Measurements from ENCODE around the gene AFDN.

AFDN gene

DNA sequence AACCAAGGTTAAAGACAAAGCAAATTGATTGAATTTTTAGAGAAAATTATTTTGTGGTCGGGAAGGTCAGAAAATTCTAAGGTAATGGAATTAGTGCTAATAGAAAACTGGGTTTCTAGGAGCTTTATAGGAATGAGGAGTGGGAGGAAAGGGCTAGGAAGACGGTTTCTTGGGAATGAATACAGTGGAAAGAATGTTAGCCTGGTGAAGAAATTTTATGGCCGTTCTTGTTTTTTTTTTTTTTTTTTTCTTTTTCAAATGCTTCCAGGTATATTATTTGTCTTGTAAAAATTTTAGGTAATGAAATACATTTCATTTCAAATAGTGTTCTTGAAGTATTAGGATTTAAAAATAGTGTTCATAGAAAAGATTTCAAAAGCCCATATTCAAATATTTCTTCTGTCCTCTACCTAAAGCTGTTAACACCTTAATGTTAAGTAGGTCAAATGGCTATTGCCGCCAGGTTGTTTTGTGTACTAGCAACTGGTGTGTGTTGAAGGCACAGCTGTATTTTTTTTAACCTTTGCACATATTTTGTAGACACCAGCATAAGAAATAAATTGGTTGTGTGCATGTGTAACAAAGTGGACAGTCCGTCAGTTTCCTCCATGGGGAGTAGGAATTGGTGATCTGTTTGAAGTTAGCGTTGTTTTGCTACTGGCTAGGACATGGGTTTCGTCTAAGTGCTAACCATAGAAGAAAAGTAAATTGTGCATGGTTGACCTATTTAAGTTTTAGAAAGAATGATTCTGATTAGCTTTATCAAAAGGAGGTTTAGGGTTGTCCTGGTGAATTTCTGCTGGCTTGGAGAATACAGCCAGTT, 32.3 kb downstream of the AFDN start:
- no peak overlapping the region for H3K4me3 ChIP-seq (ENCODE audit: low read length)
- H3K36me3 ChIP-seq (ENCODE audit: insufficient read depth, low read length), result no peaks in the 10 kb centered on the region
- H3K4me1 ChIP-seq (ENCODE audit: insufficient read depth, low read length), result peaks cover 79% of the 10 kb centered on the region
- no peaks in the 10 kb centered on the region for H3K27me3 ChIP-seq (ENCODE audit: insufficient read depth, low read length)
- 49% methylated on average over 5 of the region's 7 CpGs for WGBS
- 0 out of 2 replicates have a peak overlapping the region, but pooled peaks have one; percentile 30 for H3K9ac ChIP-seq (ENCODE audit: low read depth, low read length)
- H3K9me3 ChIP-seq (ENCODE audit: insufficient read depth, low read depth, low read length), result no peaks in the 10 kb centered on the region
- H3K27ac ChIP-seq (ENCODE audit: low read depth, low read length), result peak overlapping the region; percentile 34

DNA sequence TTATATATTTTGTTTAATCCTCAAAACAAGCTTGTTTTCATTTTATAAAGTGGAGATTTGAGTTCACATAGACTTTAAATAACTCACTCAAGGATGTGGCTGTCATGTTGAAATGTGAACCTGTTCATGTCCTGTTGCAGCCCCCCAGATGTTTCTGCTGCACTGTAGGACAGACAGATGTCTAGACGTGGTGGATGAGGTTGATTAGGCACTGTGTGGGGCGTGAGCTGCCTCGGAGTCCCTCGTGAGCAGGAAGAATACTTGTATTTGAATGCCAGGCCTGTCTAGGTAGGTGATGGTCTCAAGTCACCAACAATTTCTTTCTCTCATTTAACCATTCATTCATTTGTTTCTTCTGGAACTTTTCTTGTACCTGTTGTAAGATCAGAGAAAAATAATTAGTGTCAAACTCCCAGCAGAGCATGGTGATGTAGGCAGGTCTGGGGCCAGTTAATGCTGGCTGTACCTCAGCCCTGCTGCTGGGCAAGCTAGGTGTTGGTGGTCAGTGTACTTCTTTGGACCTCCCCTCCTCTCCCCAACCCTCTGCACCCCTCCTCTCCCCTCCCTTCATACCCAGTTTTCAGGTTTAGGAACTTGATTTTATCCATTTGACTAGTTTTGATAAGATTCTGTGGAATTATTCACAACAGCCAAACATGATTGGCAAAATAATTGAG, 34.0 kb downstream of the AFDN start:
- no peaks in the 10 kb centered on the region for H3K27me3 ChIP-seq (ENCODE audit: insufficient read depth, low read length)
- H3K36me3 ChIP-seq (ENCODE audit: insufficient read depth, low read length), result peaks cover 8% of the 10 kb centered on the region
- H3K4me3 ChIP-seq (ENCODE audit: low read length), result no peak overlapping the region
- no peak overlapping the region for H3K9ac ChIP-seq (ENCODE audit: low read depth, low read length)
- H3K9me3 ChIP-seq (ENCODE audit: insufficient read depth, low read depth, low read length), result no peaks in the 10 kb centered on the region
- peaks cover 64% of the 10 kb centered on the region for H3K4me1 ChIP-seq (ENCODE audit: insufficient read depth, low read length)
- WGBS, result 54% methylated on average over 4 of the region's 4 CpGs
- H3K27ac ChIP-seq (ENCODE audit: low read depth, low read length), result peak overlapping the region; percentile 11

DNA sequence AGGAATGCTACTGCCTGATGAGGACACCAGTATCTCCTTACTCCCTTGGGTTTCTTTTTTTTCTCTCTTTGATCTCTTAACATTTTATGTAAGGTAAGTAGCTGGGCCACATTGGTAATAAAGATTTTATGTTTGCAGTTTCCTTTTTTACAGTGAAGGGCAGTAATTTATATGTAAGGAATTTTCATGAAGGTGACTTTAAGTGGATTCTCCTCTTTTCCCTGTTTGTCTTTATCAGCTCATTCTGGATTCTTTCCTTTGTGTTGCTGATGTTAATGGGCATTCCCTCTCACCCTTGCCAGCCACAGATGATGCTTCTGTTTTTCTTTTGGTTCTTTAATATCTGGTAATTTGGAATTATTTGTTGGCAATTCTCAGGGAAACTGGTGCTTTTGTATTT, 34.7 kb downstream of the AFDN start:
- Histone ChIP-seq H3K36me3 (ENCODE audit: insufficient read depth, low read length) (peaks cover 8% of the 10 kb centered on the region), H3K4me1 (ENCODE audit: insufficient read depth, low read length) (peaks cover 64% of the 10 kb centered on the region), H3K27ac (ENCODE audit: low read depth, low read length) (peak overlapping the region; percentile 14; the same call in 1 of the 2 replicates), H3K9ac (ENCODE audit: low read depth, low read length) (no peak overlapping the region), H3K4me3 (ENCODE audit: low read length) (no peak overlapping the region), H3K27me3 (ENCODE audit: insufficient read depth, low read length) (no peaks in the 10 kb centered on the region), H3K9me3 (ENCODE audit: insufficient read depth, low read depth, low read length) (no peaks in the 10 kb centered on the region)

DNA sequence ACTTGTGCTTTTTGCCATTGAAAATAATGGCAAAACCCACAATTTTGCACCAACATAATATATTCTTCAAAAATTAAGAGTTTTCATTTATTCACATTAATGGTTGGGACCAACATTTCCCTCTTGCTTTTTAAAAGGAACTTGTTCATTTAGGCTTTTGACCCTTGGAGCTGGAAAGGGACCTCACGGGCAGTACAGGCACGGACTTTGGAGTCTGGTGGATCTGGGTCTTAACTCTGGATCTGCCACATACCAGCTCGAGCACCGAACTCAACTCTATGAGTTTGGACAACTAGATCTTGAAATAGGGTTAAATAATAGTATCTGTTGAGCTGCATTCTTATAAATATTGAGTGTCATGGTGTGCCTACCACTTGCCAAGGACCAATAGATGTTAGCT, 37.2 kb downstream of the AFDN start:
- H3K4me3 ChIP-seq (ENCODE audit: low read length), result no peak overlapping the region
- no peaks in the 10 kb centered on the region for H3K27me3 ChIP-seq (ENCODE audit: insufficient read depth, low read length)
- H3K36me3 ChIP-seq (ENCODE audit: insufficient read depth, low read length), result peaks cover 29% of the 10 kb centered on the region
- H3K9me3 ChIP-seq (ENCODE audit: insufficient read depth, low read depth, low read length), result no peaks in the 10 kb centered on the region
- 95% methylated on average over 4 of the region's 4 CpGs for WGBS
- H3K4me1 ChIP-seq (ENCODE audit: insufficient read depth, low read length), result peaks cover 46% of the 10 kb centered on the region
- no peak overlapping the region for H3K9ac ChIP-seq (ENCODE audit: low read depth, low read length)
- no peak overlapping the region for H3K27ac ChIP-seq (ENCODE audit: low read depth, low read length)

DNA sequence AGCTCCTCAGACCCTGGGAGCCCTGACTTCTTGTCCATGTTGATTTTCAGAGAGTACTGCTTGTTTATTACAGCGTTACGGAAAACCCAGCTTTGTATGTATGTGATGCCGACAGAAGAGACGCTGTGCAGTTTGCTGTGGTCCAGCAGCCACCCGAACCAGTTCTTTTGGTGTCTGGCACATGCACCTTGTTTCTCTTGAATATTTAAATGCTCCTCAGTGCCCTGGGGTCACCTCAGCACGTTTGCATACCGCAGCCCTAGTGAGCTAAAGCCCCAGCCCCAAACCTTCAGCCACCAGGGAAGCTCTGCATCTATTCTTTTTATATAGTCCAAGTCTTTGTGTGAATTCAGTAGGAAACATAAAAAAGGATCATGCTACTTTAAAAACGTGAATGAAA, 39.9 kb downstream of the AFDN start:
- Histone ChIP-seq H3K4me1 (ENCODE audit: insufficient read depth, low read length) (peaks cover 19% of the 10 kb centered on the region), H3K9me3 (ENCODE audit: insufficient read depth, low read depth, low read length) (no peaks in the 10 kb centered on the region), H3K9ac (ENCODE audit: low read depth, low read length) (no peak overlapping the region), H3K27ac (ENCODE audit: low read depth, low read length) (no peak overlapping the region; the same call in 1 of the 2 replicates), H3K27me3 (ENCODE audit: insufficient read depth, low read length) (no peaks in the 10 kb centered on the region), H3K4me3 (ENCODE audit: low read length) (no peak overlapping the region), H3K36me3 (ENCODE audit: insufficient read depth, low read length) (peaks cover 57% of the 10 kb centered on the region)
- 62% methylated on average over 8 of the region's 8 CpGs for WGBS

DNA sequence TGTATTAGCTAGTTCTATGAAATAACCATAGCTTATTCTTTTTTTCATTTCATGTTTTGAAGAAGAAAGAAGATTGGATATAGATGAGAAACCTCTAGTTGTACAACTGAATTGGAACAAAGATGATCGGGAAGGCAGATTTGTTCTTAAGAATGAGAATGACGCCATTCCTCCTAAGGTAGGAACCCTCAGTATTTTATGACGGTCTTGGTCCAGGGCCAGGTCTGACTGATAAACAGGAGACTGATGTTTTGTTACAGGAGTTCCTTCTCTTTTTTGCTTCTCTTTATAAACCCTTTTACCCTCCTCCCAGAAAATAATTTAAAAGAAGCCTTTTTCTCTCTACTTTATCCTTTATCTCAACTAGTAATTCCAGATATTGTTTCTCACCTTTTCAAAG, 43.6 kb downstream of the AFDN start:
- H3K9ac ChIP-seq (ENCODE audit: low read depth, low read length), result no peak overlapping the region
- WGBS, result 99% methylated on average over 3 of the region's 3 CpGs
- no peaks in the 10 kb centered on the region for H3K27me3 ChIP-seq (ENCODE audit: insufficient read depth, low read length)

DNA sequence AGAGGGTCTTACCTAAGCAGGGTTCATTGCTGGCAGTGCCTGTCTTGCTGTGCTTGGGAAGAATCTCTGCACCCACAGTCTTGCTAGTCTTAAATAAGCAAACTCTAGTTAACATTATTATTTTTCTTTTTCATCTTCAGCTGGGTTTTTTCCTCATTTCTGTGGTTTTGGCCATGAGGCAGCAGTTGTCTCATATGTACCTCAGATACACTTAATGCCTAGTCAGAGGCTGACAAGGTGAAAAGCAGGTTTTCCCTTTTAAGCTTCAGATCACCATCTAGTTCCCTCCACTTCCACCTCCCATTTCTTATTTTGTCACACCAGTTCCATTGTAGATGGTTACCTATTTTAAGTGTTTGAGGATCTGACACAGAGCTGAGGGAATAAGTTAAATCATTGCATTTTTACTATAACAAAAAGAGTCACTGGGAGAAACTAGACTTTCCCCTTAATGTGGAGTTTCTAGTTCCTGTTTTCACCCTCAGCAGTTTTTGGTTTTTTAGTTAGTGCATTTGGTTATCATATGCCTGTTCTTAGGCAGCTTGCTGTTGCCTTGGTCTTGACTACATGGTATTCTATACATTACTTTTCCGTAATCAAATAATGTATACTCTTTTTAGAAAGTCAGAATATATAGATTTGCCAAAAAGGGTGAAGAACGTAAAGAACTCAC, 46.0 kb downstream of the AFDN start:
- peaks cover 94% of the 10 kb centered on the region for H3K36me3 ChIP-seq (ENCODE audit: insufficient read depth, low read length)
- no peak overlapping the region for H3K4me3 ChIP-seq (ENCODE audit: low read length)
- H3K9ac ChIP-seq (ENCODE audit: low read depth, low read length), result no peak overlapping the region
- H3K4me1 ChIP-seq (ENCODE audit: insufficient read depth, low read length), result no peaks in the 10 kb centered on the region
- no peaks in the 10 kb centered on the region for H3K9me3 ChIP-seq (ENCODE audit: insufficient read depth, low read depth, low read length)
- no CpG with 5 or more reads among the region's 2 CpGs for WGBS
- no peak overlapping the region for H3K27ac ChIP-seq (ENCODE audit: low read depth, low read length)
- no peaks in the 10 kb centered on the region for H3K27me3 ChIP-seq (ENCODE audit: insufficient read depth, low read length)

More for the DNA sequence above, 43.6 kb downstream of the AFDN start:
- H3K4me3 ChIP-seq (ENCODE audit: low read length), result no peak overlapping the region
- peaks cover 14% of the 10 kb centered on the region; the same call in 1 of the 2 replicates for H3K4me1 ChIP-seq (ENCODE audit: insufficient read depth, low read length)
- H3K36me3 ChIP-seq (ENCODE audit: insufficient read depth, low read length), result peaks cover 80% of the 10 kb centered on the region
- H3K9me3 ChIP-seq (ENCODE audit: insufficient read depth, low read depth, low read length), result no peaks in the 10 kb centered on the region
- H3K27ac ChIP-seq (ENCODE audit: low read depth, low read length), result no peak overlapping the region

DNA sequence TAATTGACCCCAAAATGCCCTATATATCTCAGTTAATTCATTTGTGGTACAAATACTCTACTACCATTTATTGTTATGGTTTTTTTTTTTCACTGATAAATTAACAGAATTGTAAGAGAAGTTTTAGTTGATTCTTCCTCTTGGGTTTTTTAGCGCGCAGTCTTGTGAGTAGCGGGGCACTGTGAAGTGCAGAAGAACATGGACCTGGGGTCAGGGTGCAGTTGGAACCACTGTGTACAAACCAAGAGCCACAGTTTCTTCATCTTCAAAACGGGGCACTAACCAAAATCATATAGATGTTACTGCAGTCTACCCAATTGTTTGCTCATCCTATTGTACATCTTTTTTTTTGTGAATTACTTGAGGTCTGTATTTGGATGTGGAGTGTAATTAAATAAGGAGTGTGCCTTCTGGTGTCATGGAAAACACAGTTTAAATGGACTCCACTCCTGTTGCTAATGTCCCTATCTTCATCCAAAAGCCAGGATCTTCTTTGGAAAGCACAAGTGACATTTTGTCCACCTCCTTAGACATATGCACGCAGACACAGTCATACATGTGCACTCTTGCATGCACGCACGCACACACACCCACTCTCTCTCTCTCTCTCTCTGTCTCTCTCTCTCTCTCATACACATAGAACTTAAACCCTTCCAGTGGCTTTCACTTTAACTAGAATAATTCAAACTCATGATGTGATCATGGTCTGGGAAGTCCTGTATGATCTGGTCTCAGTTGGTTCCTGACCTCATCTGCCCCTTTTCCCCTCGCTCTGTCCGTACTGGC, 51.5 kb downstream of the AFDN start:
- Histone ChIP-seq H3K9me3 (ENCODE audit: insufficient read depth, low read depth, low read length) (no peaks in the 10 kb centered on the region), H3K27me3 (ENCODE audit: insufficient read depth, low read length) (no peaks in the 10 kb centered on the region), H3K9ac (ENCODE audit: low read depth, low read length) (no peak overlapping the region), H3K36me3 (ENCODE audit: insufficient read depth, low read length) (peaks cover 89% of the 10 kb centered on the region), H3K27ac (ENCODE audit: low read depth, low read length) (no peak overlapping the region), H3K4me1 (ENCODE audit: insufficient read depth, low read length) (peaks cover 23% of the 10 kb centered on the region), H3K4me3 (ENCODE audit: low read length) (no peak overlapping the region)
- 95% methylated on average over 9 of the region's 9 CpGs for WGBS

DNA sequence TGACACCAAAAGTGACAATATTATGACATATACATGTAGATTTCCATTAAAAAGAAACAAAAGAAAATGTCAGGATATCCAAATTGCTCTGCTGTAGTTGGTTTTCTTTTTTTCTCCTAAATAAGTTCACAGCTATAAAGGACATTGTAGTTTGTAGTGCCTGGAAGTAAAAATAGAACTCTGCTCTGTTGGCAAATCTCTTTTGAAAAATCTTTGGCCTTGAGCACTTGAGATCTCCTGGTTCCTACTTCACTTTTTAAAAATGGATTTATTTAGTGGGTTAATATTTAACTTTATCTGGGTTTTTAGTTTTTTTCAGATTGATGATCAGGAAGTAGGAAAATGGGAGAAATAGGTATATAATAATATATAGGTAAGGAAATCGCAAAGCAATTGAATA, 52.9 kb downstream of the AFDN start:
- Histone ChIP-seq H3K27ac (ENCODE audit: low read depth, low read length) (peak overlapping the region; percentile 29; the same call in 1 of the 2 replicates), H3K9me3 (ENCODE audit: insufficient read depth, low read depth, low read length) (no peaks in the 10 kb centered on the region), H3K36me3 (ENCODE audit: insufficient read depth, low read length) (peaks cover 95% of the 10 kb centered on the region), H3K4me1 (ENCODE audit: insufficient read depth, low read length) (peaks cover 23% of the 10 kb centered on the region), H3K4me3 (ENCODE audit: low read length) (no peak overlapping the region), H3K9ac (ENCODE audit: low read depth, low read length) (no peak overlapping the region), H3K27me3 (ENCODE audit: insufficient read depth, low read length) (no peaks in the 10 kb centered on the region)
- WGBS, result no CpG with 5 or more reads among the region's 1 CpG

DNA sequence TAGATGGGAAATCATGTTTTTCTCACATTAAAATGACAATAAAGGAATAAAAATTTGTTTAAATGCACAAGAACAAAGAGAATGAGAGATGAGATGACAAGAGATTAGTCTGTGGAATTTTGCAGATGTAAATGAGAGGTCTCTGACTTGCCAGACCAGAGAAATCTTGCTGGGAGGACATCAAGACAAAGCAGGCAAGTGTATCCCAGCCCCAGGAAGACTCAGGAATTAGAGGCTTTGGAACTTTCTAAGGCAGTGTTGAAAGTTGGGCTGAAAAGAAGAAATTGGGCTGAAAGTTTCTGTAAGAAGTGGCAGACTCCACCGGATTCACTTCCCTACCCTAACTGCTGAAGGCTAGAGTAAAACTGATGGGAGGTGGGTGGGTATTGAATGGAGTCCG, 54.6 kb downstream of the AFDN start:
- WGBS, result 93% methylated on average over 2 of the region's 2 CpGs

More for the DNA sequence above, 54.6 kb downstream of the AFDN start:
- Histone ChIP-seq H3K4me3 (ENCODE audit: low read length) (no peak overlapping the region), H3K27me3 (ENCODE audit: insufficient read depth, low read length) (no peaks in the 10 kb centered on the region), H3K9ac (ENCODE audit: low read depth, low read length) (no peak overlapping the region), H3K4me1 (ENCODE audit: insufficient read depth, low read length) (peaks cover 23% of the 10 kb centered on the region), H3K36me3 (ENCODE audit: insufficient read depth, low read length) (peaks cover 94% of the 10 kb centered on the region), H3K9me3 (ENCODE audit: insufficient read depth, low read depth, low read length) (no peaks in the 10 kb centered on the region), H3K27ac (ENCODE audit: low read depth, low read length) (no peak overlapping the region; the same call in 1 of the 2 replicates)
